NAMALWA (cell line): ENCODE results near the gene GLYAT.

Experiments used
- DNase-seq: peaks from one replicate; pipeline ENCODE4 v3.0.0-alpha.2; 2015; ENCODE audit warnings: low spot score

Gene GLYAT, protein sequence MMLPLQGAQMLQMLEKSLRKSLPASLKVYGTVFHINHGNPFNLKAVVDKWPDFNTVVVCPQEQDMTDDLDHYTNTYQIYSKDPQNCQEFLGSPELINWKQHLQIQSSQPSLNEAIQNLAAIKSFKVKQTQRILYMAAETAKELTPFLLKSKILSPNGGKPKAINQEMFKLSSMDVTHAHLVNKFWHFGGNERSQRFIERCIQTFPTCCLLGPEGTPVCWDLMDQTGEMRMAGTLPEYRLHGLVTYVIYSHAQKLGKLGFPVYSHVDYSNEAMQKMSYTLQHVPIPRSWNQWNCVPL

GRCh38 chr11:58731819-58732218, at the start of gene GLYAT:
GLYAT (minus strand) TSS chr11:58731943; CDS start chr11:58724496, 7,447 bp downstream.
- DNase-seq, result no peak

- no peak for DNase-seq
These were observed 49.6 kb upstream of the GLYAT start for GRCh38 chr11:58781345-58781744.

DNA sequence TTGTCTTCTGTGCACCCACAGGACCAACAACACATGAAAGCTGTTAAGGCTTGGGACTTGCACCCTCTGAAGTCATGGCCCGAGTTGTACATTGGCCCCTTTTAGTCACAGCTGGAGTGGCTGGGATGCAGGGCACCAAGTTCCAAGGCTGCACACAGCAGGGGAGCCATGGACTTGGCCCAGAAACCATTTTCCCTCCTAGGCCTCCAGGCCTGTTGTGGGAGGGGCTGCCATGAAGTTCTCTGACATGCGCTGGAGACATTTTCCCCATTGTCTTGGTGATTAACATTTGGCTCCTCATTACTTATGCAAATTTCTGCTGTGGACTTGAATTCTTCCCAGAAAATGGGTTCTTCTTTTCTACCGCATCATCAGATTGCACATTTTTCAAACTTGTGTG, 48.8 kb upstream of the GLYAT start:
- DNase-seq, result no peak

DNA sequence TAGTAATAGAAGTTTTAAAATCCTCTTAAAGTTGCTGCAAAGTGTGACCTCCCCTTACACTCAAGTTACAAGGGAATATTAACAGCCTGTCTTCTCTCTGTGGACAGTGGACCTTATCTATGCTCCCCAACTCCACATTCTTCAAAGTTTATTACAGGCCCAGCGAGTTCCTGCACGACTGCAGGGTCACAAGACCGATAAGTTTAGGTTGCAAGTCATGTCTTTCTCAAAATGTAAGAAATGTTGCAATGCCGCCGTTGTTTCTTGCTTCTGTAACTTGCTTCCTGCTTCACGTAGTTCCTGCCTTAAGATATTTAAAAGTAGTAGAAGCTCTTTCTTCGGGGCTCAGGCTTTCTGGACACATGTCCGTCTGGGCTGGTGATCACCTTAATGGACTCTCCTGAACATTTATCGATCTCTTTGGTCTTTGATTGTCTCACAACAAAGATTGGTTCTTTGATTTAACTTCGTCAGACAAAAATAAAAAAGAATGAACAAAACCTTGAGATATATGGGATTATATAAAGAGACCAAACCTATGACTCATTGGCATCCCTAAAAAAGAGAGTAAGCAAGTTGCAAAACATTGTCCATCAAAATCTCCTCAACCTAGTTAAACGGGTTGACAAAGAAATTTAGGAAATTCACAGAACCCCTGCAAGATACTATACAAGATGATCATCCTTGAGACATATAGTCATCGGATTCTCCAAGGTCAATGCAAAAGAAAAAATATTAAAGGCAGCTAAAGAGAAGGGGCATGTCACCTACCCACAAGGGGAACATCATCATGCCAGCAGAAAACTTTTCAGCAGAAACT, 45.4 kb upstream of the GLYAT start:
- no peak for DNase-seq

- DNase-seq, result no peak
These were observed 43.4 kb upstream of the GLYAT start for GRCh38 chr11:58775066-58775708.

DNA sequence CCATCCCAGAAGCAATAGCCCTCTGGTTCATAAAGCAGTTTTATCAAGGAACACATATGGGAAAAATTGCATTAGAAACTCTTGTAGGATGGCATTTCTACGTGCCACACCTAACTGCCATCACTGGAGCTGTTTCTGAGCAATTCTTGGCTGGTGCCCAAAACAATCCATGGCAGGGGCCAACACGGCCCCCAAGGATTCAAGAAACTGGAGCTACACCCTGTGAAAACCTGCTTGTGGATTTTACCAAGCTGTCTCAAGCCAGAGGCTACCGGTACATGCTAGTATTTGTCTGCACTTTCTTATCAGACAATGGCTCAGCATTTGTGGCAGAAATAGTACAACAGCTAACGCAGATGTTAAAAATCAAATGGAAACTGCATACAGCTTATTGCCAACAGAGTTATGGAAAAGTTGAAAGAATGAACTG, 42.4 kb upstream of the GLYAT start:
- DNase-seq, result no peak

- DNase-seq, result no peak
These were observed 41.6 kb upstream of the GLYAT start for GRCh38 chr11:58773337-58773736.

DNA sequence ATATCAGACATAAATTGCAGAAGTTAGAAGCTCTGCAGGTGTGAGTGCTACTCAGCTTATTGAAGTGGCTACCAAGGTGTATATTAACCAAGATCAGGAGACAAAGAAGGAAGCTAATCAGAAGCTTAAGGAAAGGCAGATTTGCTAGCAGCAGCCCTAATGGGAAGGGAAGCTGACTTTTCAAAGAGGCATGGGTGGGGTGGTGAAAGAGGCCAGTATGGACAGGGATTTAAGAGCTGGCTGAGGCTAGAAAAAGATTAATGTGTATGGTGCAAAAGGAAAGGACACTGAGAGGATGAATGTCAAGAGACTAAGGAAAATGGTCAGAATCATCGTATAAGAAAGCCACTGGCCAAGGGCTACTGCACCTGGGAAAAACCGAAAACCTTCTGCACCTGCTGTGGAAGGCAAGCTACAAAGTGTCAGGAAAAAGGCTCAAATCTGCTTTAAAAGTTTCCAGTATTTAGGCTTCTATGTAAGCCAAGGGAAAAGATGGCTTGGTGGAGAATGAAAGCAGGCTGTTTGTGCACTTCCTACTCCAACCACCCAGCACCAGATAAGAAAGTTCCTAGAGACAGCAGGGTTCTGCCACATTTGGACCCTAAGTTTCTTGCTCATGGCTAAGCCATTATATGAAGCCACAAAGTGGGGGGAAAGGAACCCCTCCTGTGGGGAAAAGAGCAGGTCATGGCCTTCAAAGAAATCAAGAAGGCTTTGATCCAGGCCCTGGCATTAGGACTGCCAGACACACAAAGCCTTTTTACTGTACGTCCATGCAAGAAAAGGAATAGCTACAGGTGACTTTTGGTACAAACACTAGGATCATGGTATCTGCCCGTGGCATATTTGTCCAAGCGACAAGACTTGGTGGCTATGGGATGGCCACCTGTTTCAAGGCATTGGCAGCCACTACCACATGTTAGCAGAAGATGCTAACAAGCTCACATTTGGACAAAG, 40.9 kb upstream of the GLYAT start:
- DNase-seq, result no peak

DNA sequence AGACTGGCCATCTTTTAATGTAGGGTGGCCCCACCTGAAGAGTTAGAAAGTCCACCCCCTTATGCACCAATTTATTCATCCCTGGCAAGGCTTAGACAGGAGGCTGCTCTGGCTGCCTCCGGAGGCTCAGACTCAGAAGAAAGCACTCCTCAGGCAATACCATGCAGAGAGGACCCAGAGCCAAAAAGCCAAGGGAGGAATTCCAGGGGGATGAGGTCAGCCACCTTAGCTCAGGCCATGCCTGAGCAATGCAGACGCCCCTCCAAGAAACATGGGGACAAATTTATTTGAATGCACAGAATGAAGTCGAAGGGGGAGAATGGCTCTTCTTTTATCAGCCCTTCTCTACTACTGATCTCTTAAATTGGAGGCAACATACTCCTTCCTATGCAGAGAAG, 39.7 kb upstream of the GLYAT start:
- DNase-seq, result no peak

DNA sequence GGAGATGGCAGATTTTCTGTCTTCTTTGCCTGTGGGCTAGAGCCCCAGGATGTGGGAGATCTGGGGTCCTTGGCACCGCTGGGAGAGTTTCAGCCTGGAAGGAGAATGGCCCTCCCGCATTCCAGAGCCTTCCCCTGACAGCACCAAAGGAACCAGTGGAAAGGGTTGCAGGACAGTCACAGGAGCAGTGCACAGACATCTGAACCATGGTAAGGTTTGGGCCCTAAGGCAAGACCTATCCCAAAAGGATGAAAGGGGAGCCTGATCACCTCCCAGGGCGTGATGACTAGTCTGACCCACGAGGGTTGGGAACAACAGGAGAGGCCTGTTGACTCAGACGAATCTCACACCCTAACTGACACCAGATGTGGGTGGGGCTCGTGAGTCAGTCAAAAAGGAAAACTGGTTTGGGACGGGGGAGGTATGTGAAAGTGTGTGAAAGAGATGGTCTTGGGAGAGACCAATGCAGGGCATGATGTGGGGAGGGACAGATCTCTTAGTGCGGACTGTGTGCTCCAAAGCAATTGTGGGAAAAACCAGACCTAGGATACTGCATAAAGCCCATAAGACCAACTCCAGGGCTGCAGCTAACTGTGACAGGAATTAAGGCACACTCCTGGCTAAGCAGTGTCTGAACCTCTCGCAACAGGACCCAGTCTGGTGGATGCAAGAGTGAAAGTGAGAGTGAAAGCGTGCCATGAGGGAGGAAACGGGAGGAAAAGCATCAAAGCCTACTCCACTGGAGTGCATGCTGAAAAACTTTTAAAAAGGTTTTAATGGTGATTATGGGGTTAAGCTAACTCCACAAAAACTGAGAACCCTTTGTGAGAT, 39.1 kb upstream of the GLYAT start:
- DNase-seq, result no peak

- no peak for DNase-seq
These were observed 38.4 kb upstream of the GLYAT start for GRCh38 chr11:58770166-58770565.

DNA sequence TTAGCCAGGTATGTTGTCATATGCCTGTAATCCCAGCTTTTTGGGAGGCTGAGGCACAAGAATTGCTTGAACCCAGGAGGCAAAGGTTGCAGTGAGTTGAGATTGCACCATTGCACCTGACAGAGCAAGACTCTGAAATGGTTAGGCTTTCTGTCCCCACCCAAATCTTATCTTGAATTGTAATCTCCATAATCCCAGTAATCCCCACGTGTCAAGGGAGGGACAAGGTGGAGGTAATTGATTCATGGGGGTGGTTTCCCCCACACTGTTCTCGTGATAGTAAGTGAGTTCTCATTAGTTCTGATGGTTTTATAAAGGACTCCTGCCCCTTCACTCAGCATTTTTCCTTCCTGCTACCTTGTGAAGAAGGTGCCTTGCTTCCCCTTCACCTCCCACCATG, 37.6 kb upstream of the GLYAT start:
- DNase-seq, result no peak

- DNase-seq, result no peak
These were observed 36.4 kb upstream of the GLYAT start for GRCh38 chr11:58768137-58768536.

- no peak for DNase-seq
These were observed 33.3 kb upstream of the GLYAT start for GRCh38 chr11:58765078-58765477.

DNA sequence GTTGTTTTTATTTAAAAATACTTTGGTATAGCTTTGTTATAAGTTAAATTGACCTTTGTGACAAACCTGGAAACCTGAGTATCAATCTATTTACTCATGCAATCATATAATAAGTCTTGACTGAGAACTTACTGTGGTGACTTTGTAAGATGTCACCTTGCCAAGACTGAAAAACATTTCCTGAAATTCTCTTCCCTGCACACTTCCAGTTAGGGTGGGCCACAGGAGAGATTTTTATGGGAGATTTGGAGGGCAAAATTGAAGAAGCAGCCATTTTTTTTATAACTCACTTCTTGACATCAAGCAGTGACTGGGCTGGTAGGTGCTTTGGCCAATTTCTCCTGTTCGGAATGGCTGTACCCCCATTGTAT, 31.4 kb upstream of the GLYAT start:
- no peak for DNase-seq

DNA sequence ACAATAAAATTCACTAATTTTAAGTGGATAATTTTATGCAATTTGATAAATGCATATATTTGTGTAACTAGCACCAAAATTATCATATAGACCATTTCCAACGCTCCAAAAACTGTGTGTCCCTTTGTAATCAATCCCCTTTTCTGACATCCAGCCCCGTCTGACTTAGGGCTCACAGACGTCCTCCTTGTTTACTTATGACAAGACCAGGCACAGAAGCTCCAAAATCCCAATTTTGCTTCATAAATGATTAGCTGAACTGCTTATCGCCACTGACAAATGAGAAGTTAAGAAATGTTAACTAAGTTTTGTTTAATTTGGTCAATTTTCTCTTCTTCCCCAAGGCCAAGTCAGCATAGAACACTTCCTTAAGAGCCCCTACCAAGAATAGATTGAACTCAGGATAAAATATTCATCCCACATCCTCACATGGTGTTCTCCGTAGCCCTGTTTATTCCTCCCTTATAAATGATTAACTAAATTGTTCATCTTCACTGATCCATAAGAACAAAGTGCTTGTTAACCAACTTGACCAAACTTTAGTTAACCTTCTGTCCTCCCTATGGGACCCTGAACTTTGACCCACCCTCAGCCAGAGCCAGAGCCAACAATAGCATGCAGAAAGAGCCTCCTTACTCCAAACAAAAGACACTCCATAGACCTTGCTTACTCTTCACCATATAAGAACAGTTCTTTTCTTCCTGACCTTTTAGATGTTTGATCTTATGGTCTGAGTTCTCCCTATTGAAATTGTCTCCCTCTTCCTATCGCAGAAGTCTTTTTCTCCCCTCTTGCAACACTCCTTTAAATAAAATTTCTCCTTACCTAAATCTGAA, 30.8 kb upstream of the GLYAT start:
- DNase-seq, result no peak

GRCh38 chr11:58757439-58757838, 25.7 kb upstream of the GLYAT start:
- no peak for DNase-seq

- no peak for DNase-seq
These were observed 14.1 kb upstream of the GLYAT start for GRCh38 chr11:58745705-58746364.

- no peak for DNase-seq
These were observed 13.4 kb upstream of the GLYAT start for GRCh38 chr11:58744988-58745704.
